ENCODE results near the gene CSF1R. TPM values are rescaled to one million over a fixed set of nuclear protein-coding genes. Genes with fewer than 3 reads are reported as not detected.

The CSF1R gene
- total RNA-seq, 4 donors from 2014 or later = 7.5 to 17.0 (median 9.8) TPM

DNA sequence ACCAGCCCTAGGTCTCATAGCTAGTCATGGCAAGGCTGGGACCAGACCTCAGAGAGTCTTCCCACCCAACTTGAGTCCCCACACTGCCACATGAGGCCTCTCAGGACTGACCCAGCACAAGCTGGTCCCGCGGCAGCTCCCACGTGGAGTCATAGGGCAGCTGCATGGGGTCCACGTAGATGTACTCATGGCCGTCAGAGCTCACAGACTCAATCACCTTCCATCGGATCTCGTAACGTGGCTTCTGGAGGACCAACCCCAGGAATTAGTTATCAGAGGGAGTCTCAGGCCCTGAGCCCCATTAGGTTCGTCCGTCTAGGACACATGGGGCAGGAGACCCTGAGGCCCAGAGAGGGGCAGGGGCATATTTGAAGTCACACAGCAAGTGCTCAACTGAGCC lies 39.0 kb upstream of the CSF1R start:
- H3K36me3 ChIP-seq = no peaks in the 10 kb centered on the region
- intact Hi-C loops (cut with DNase I; ENCODE audit: low total_unique reads) = no loop called here
- ATAC-seq (no peak), DNase-seq (no peak)
- no peak overlapping the region for H3K4me3 ChIP-seq
- in situ Hi-C loops (cut with MboI; ENCODE audit: low sequenced_read_pairs in 4 of 4) = no loop called here
- no peaks in the 10 kb centered on the region for H3K27me3 ChIP-seq
- H3K27ac ChIP-seq = peak overlapping the region in 1 of 4 donors; percentile 41
- no peak for TF ChIP-seq CTCF (IDR thresholded peaks at IDR 0.05 in 4 of 5, conservative IDR thresholded peaks at IDR 0.05 in 1 of 5)
- TF ChIP-seq POLR2A (IDR thresholded peaks at IDR 0.05) = no peak
- no peaks in the 10 kb centered on the region for H3K9me3 ChIP-seq
- H3K4me1 ChIP-seq = peaks cover 0 to 10% of the 10 kb centered on the region in 2 donors

- Histone ChIP-seq H3K27me3 (no peaks in the 10 kb centered on the region), H3K27ac (no peak overlapping the region), H3K4me3 (no peak overlapping the region), H3K9me3 (no peaks in the 10 kb centered on the region), H3K4me1 (peaks cover 0 to 2% of the 10 kb centered on the region in 2 donors), H3K36me3 (no peaks in the 10 kb centered on the region)
- TF ChIP-seq POLR2A (IDR thresholded peaks at IDR 0.05) = no peak
- no peak for TF ChIP-seq CTCF (IDR thresholded peaks at IDR 0.05 in 4 of 5, conservative IDR thresholded peaks at IDR 0.05 in 1 of 5)
- DNase-seq (no peak), ATAC-seq (no peak)
- in situ Hi-C loops (cut with MboI; ENCODE audit: low sequenced_read_pairs in 4 of 4) = no loop called here
- intact Hi-C loops (cut with DNase I; ENCODE audit: low total_unique reads) = no loop called here
These were observed 38.2 kb upstream of the CSF1R start for GRCh38 chr5:150124596-150124995.

GRCh38 chr5:150124111-150124557 lies 37.8 kb upstream of the CSF1R start:
- TF ChIP-seq CTCF (IDR thresholded peaks at IDR 0.05 in 4 of 5, conservative IDR thresholded peaks at IDR 0.05 in 1 of 5) (no peak), POLR2A (IDR thresholded peaks at IDR 0.05) (no peak)
- ATAC-seq = no peak
- in situ Hi-C loops (cut with MboI; ENCODE audit: low sequenced_read_pairs in 4 of 4) (no loop called here), intact Hi-C loops (cut with DNase I; ENCODE audit: low total_unique reads) (no loop called here)
- no peaks in the 10 kb centered on the region for H3K4me1 ChIP-seq
- no peaks in the 10 kb centered on the region for H3K27me3 ChIP-seq
- H3K4me3 ChIP-seq = no peak overlapping the region
- H3K9me3 ChIP-seq = no peaks in the 10 kb centered on the region
- H3K36me3 ChIP-seq = no peaks in the 10 kb centered on the region
- no peak overlapping the region for H3K27ac ChIP-seq
- DNase-seq = no peak

GRCh38 chr5:150123542-150123941 lies 37.2 kb upstream of the CSF1R start:
- H3K36me3 ChIP-seq = no peaks in the 10 kb centered on the region
- no peaks in the 10 kb centered on the region for H3K9me3 ChIP-seq
- TF ChIP-seq POLR2A (IDR thresholded peaks at IDR 0.05) = no peak
- no peak for TF ChIP-seq CTCF (IDR thresholded peaks at IDR 0.05 in 4 of 5, conservative IDR thresholded peaks at IDR 0.05 in 1 of 5)
- no peak overlapping the region for H3K27ac ChIP-seq
- no peaks in the 10 kb centered on the region for H3K27me3 ChIP-seq
- intact Hi-C loops (cut with DNase I; ENCODE audit: low total_unique reads) (no loop called here), in situ Hi-C loops (cut with MboI; ENCODE audit: low sequenced_read_pairs in 4 of 4) (no loop called here)
- no peak overlapping the region for H3K4me3 ChIP-seq
- no peaks in the 10 kb centered on the region for H3K4me1 ChIP-seq
- no peak for DNase-seq
- no peak for ATAC-seq
